GM23248 (cell line): ENCODE results near the gene SLC29A1.
"Not testable (repeated sequence)": the region's sequence is repeated elsewhere in the genome, so short reads cannot be mapped to it uniquely, and the experiment has no call there.

ENCODE experiments used
- EZH2 ChIP-seq: fragments of 200-600 bp; sonication (generic); IDR thresholded peaks from 2 replicates; pipeline ENCODE4 v1.6.1; 2018; ENCODE audit warnings: antibody characterized with exemption, mild to moderate bottlenecking; ENCODE audit not compliant: insufficient read depth, poor library complexity, severe bottlenecking
- EZH2phosphoT487 ChIP-seq: fragments of 200-600 bp; sonication (generic); IDR thresholded peaks from 2 replicates; pipeline ENCODE4 v1.6.1; 2018; ENCODE audit warnings: antibody characterized with exemption, moderate library complexity, mild to moderate bottlenecking, low read depth; ENCODE audit not compliant: insufficient read depth

DNA sequence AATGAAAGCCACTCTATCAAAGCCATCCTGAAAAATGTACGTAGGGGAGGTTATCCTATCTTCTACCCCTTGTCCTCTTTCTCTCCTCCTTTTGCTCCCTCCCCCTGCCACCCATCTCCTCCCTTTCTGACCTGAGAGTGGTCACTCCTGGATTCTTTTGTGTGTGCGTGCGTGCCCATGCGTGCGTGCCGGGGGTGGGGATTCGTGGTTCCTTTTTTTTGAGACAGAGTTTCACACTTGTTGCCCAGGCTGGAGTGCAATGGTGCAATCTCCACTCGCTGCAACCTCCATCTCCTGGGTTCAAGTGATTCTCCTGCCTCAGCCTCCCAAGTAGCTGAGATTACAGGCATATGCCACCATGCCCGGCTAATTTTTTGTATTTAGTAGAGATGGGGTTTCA is 8.0 kb downstream of the SLC29A1 start:
- not testable (repeated sequence) for TF ChIP-seq EZH2, EZH2phosphoT487
